HG02970 (cell line): ENCODE results near the gene MTUS2.
A peak's percentile ranks its signal among the peaks of the same experiment; 100 is the strongest.

ENCODE experiments used
- ATAC-seq: cut with Tn5 transposase; IDR thresholded peaks from one replicate; pipeline ENCODE4 v1.9.1; 2021; ENCODE audit warnings: mild to moderate bottlenecking, moderate library complexity, moderate number of reproducible peaks; ENCODE audit not compliant: unreplicated experiment, low FRiP score

Gene MTUS2

DNA sequence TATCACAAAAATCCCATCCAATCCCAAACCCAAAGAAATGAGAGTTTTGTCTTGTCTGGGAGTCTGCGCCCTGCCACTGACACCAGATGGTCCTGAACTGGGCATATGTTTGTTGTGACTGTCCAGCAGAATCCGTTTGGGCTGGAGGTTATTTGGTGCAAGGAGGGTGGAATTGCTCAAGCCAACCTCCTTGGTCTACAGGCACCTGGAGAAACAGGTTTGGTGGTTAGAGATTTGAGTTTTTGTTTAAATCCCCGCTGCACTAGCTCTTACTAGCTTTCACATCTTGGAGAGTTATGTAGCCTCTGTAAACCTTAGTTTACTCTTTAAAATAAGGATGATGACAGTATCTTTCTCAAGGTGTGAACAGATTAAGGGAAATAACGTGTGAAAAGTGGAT lies 673.7 kb downstream of the MTUS2 start:
- no peak for ATAC-seq

GRCh38 chr13:29494520-29494919 lies 674.4 kb downstream of the MTUS2 start:
- no peak for ATAC-seq

DNA sequence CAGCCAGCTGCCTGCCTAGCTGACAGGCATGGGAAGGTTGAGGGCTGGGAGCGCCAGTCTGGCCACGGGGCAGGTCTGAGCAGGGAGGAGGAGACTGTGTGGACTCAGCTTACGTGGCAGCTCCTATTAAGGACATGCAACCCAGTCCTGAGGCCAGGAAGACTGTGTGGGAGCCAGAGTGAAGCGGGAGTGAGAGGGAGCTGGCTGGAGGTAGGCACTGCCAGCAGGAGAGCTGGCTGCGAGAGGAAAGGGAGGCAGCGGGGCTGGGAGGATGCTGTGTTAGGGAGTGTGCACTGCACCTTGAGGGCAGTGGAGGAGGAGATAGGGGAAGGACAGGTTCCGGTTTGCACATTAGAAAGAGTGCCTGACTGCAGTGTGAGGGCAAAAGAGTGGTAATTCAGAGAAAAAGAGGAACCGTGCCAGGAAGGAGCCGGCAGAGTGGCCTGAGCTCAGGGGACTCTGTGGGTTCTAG lies 676.1 kb downstream of the MTUS2 start:
- ATAC-seq: no peak

GRCh38 chr13:29497137-29497654 lies 677.1 kb downstream of the MTUS2 start:
- no peak for ATAC-seq

DNA sequence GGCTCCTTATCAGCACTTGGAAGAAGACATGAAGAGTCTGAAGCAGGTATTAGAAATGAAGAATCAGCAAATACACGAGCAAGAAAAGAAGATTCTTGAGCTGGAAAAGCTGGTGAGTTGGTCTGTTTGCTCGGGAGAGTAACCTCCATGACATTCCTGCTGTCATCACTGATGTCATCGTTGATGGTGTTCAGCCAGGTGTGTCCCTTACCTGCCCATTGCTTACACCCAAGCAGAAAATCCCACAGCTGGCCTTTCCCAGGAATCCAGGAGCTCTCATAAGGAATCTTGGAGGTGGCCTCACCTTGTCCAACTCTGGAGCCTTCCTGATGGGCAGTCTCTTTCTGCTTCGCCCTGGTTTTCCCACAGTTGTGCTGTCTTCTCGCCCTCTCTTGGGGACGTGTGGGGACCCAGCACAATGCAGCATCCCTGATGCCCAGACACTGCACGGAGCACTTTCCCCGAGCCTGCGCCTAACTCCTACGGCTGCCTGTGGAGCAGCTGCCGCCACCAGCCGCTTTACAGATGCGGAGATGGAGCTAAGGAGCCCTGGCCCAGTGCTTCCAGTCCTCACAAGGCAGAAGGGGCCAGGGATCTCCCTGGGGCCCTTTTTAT lies 678.4 kb downstream of the MTUS2 start:
- no peak for ATAC-seq

DNA sequence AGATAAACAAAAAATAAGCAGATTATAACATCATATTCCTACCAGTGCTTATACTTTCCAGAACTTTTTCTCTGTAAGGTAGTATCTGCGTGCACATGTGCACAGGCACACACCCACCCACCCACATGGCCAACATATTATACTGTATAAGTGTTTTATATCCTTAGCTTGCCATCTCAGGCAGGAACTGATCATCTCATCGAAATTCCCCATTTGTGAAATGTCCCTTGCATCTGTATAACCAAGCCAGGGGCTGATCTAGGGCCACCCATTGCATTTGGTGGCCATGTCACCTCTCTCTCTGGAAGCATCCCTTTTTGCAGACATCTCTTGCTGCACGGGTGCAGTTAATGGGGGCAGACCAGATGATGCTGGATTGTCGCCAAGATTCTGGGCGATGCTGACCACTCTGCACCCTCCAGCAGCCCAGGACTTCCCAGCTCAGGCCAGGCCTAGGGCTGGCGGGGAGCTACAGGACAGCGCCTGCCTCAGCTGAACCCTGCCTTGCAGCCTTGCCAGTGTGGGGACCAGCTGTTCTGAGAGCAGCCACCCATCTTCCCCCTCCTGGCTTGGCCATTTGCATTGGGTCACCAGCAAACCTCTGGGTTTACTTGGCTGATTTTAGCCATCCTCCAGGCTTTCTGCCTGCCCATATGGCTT lies 679.5 kb downstream of the MTUS2 start:
- no peak for ATAC-seq

DNA sequence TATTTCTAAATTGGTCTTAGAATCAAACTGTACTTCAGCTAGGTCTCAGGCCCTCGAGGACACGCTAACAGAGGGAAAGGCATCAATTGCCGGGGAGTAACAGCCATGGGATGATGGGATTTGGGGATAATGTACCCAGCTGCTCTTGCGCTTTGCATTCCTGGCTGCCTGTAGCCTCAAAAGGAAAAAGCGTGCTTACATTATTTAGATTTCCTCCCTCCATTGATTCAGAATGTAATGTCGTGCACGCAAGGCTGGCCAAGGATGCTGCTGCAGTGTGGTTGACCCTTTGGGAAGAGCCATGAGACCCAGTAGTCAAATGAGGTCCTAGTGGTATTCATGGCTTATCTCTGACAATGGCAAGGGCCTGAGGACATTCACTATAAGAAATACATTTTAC lies 680.2 kb downstream of the MTUS2 start:
- no peak for ATAC-seq

GRCh38 chr13:29501674-29502073 lies 681.5 kb downstream of the MTUS2 start:
- ATAC-seq: no peak

GRCh38 chr13:29502391-29503008 lies 682.4 kb downstream of the MTUS2 start:
- ATAC-seq: no peak

DNA sequence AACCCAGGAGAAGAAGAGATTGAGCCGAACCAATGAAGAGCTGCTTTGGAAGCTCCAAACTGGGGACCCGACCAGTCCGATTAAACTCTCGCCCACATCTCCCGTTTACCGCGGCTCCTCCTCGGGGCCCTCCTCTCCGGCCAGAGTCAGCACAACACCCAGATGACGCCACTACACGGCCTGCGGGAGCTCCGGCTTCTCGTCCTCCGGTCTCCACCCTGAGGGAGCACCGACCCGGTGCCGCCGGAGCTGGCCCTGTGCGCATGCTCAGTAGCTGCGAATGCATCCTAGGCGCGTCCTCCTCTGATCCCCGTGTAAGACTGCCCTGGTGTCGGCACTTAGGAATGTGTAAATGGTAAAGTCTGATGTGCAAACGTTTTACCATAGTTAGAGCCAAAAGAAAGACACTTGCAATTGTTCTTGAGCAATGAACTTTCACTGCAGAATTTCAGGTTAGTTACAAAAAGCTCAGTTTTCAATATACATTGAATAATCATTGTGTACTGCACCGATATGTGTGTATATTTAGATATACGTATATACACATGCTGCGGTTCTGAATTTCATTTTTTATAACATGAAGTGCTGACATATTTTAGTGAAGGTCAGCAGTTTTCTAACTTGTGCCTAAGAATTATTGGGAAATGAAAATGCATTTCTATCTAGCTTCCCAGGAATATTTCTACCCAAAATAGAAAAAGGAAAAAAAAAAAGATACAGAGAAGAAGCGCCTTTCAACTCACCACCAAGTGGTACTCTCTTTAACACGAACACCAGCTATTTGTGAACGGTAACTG lies 683.1 kb downstream of the MTUS2 start:
- ATAC-seq: no peak

DNA sequence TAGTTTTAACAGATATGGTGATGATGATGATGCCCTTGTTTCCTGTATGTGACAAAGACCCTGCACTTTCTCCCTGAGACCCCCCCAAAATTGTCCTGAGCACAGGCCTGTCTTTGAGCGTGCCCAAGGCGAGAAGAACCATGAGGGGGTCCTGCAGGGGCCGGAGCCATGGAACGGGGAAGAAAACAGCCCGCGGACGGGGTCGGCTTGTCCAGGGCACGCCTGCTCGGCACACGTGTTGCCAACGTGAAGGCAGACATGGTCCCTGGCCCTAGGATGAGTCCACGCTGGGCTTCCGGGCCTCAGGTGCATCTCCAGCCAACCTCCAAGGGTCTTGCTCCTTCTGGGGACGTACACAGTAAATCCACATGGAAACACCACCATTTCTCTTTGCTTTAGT lies 684.6 kb downstream of the MTUS2 start:
- ATAC-seq: no peak

- no peak for ATAC-seq
These were observed 685.4 kb downstream of the MTUS2 start for GRCh38 chr13:29505511-29505910.

DNA sequence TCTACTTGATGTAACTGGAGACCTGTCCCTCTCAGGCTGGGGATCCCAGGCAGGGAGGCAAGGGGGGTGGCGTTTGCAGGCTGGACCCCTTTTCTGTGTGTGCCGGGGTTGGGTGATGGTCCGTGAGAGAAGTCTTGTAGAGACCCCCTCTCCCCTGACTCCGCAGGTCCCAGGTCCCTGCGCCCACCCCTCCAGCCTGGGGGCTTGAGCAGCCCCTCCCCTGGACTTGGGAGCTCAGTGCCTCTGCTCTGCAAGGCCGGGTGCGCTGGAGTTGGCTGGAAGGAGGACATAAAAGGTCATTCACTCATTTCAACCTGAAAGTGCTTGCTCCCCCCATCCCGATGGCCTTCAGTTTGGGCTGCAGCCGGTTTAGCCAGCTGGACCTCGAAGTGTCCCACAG lies 685.8 kb downstream of the MTUS2 start:
- ATAC-seq: no peak

GRCh38 chr13:29507356-29507755 lies 687.2 kb downstream of the MTUS2 start:
- ATAC-seq: no peak

GRCh38 chr13:29508130-29508875 lies 688.2 kb downstream of the MTUS2 start:
- peak; percentile 57 for ATAC-seq

- no peak for ATAC-seq
These were observed 688.7 kb downstream of the MTUS2 start for GRCh38 chr13:29508876-29509252.

- no peak for ATAC-seq
These were observed 690.0 kb downstream of the MTUS2 start for GRCh38 chr13:29509999-29510589.

- ATAC-seq: no peak
These were observed 690.5 kb downstream of the MTUS2 start for GRCh38 chr13:29510651-29511084.

DNA sequence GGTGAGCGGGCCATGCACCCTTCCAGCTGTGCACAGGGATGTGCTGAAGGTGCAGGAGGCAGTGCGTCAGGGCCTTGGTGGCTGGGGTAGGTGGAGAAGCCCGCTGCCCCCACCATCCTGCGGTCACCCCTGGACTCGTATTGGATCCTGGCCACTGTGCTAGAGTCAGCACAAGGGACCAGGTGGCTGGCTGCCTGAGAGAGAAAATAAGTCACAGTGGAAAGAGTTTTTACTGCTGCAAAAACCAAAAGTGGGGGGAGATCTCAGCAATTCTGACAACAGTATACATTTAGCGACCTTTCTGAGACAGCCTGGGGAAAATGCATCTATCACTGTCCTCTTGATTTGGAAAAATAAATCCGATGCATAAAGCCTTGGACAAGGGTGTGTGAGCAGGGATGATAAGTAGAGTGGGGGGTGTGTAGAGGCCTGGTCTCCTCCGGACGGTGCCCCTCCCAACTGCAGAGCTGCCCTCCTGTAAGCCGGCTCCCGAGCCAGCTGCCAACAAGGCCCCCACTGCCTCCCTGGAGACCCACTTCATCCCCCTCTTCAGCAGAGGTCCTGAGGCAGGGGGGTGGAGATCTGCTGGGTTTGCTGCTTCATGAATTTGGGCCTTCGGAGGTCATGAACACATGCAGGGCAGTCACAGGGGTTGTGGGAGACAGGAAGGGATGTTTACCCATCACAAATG lies 691.1 kb downstream of the MTUS2 start:
- no peak for ATAC-seq
